Measurements from ENCODE around the gene GRIN1.

GRIN1 gene

DNA sequence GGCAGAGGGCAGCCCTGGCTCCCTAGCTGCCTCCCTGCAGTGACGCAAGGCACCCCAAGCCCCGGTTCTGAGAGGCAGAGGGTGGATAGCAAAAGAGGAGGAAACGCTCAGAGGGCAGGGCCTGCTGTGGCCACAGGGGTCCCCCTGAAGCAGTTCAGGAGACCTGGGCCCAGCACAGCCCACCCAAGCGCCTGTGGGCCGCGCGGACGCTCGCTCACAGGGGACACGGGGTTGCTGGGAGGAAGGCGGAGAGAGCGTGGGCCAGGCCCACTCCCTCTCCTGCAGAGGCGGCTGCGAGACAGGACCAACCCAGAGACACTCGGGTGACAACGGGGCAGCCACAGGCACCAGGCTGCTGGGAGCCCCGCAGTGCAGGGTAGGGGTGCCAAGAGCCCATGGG is 40.8 kb downstream of the GRIN1 start:
- no peak overlapping the region for H3K4me3 ChIP-seq (ENCODE audit: insufficient read depth, low read depth, low read length, poor library complexity, severe bottlenecking)
- no peaks in the 10 kb centered on the region for H3K9me3 ChIP-seq (ENCODE audit: control insufficient read depth, low read length)
- no peak for DNase-seq
- no peaks in the 10 kb centered on the region for H3K4me1 ChIP-seq (ENCODE audit: control insufficient read depth, insufficient read depth, low read length, poor library complexity, severe bottlenecking)
- H3K36me3 ChIP-seq (ENCODE audit: control insufficient read depth, insufficient read depth, low read length), result peaks cover 62% of the 10 kb centered on the region
- no peaks in the 10 kb centered on the region for H3K27me3 ChIP-seq (replicated peaks; ENCODE audit: control insufficient read depth, insufficient read depth, low read length, poor library complexity, severe bottlenecking)
- H3K27ac ChIP-seq (ENCODE audit: insufficient read depth, low read length, poor library complexity, severe bottlenecking), result no peak overlapping the region

DNA sequence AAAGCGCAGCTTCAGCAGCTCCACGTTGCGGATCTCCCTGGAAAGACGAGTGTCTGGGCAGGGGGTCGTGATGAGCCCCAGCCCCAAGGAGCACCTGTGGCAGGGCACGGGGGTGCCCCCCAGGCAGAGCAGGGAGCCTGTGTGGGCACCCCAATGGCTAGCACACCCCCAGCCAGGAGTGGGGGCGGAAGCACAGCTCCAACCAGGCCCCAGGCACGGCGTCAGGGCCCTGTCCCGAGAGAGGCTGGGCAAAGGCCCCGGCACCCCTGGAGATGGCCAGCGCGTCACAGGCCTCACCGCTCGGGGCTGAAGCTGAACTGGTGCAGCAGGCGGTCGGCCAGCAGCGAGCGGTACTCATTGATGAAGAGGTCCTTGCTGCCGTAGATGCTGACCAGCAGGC is 41.5 kb downstream of the GRIN1 start:
- no peak overlapping the region for H3K27ac ChIP-seq (ENCODE audit: insufficient read depth, low read length, poor library complexity, severe bottlenecking)
- H3K36me3 ChIP-seq (ENCODE audit: control insufficient read depth, insufficient read depth, low read length), result peaks cover 67% of the 10 kb centered on the region
- no peak for DNase-seq
- no peaks in the 10 kb centered on the region for H3K4me1 ChIP-seq (ENCODE audit: control insufficient read depth, insufficient read depth, low read length, poor library complexity, severe bottlenecking)
- H3K9me3 ChIP-seq (ENCODE audit: control insufficient read depth, low read length), result no peaks in the 10 kb centered on the region
- no peak overlapping the region for H3K4me3 ChIP-seq (ENCODE audit: insufficient read depth, low read depth, low read length, poor library complexity, severe bottlenecking)
- no peaks in the 10 kb centered on the region for H3K27me3 ChIP-seq (replicated peaks; ENCODE audit: control insufficient read depth, insufficient read depth, low read length, poor library complexity, severe bottlenecking)

DNA sequence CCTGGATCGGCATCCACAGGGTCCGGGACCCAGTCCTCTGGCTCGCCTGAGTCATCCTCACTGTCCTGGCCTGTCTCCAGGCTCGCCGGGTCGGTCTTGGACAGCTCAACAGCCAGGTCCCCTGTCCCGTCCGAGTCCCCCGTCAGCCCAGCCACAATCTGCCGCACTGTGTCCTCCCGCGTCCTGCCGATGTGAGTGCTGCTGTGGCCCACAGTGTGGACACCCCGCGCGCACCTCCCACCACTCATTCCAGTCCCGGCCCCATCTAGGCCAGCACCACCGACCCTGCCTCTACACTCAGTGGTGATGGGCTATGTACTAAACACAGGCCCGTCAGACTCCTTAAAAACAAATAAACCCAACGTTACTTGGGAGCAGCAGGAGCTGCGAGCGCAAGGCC is 42.7 kb downstream of the GRIN1 start:
- peaks cover 75% of the 10 kb centered on the region for H3K36me3 ChIP-seq (ENCODE audit: control insufficient read depth, insufficient read depth, low read length)
- DNase-seq, result no peak
- H3K4me3 ChIP-seq (ENCODE audit: insufficient read depth, low read depth, low read length, poor library complexity, severe bottlenecking), result no peak overlapping the region
- no peaks in the 10 kb centered on the region for H3K27me3 ChIP-seq (replicated peaks; ENCODE audit: control insufficient read depth, insufficient read depth, low read length, poor library complexity, severe bottlenecking)
- H3K4me1 ChIP-seq (ENCODE audit: control insufficient read depth, insufficient read depth, low read length, poor library complexity, severe bottlenecking), result peaks cover 10% of the 10 kb centered on the region
- no peaks in the 10 kb centered on the region for H3K9me3 ChIP-seq (ENCODE audit: control insufficient read depth, low read length)
- no peak overlapping the region for H3K27ac ChIP-seq (ENCODE audit: insufficient read depth, low read length, poor library complexity, severe bottlenecking)

DNA sequence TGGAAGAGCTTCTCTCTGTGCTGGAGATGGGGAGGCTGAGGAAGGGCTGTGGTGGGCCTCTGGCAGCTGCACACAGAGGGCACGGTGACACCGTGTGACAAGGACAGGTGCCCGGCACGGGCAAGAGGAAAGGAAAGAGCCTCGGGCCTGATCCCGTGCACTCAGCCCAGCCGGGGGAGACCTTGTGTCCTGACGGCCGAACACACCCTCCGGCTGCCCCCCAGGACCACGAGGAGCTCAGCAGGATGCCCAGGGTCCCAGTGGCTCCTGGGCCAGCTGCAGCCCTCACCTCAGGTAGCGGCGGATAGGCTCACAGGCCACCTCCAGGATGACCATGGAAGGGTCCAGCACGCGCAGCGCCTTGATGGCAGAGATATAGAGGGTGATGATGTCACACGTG is 43.9 kb downstream of the GRIN1 start:
- Histone ChIP-seq H3K9me3 (ENCODE audit: control insufficient read depth, low read length) (no peaks in the 10 kb centered on the region), H3K36me3 (ENCODE audit: control insufficient read depth, insufficient read depth, low read length) (peaks cover 75% of the 10 kb centered on the region), H3K27me3 (replicated peaks; ENCODE audit: control insufficient read depth, insufficient read depth, low read length, poor library complexity, severe bottlenecking) (no peaks in the 10 kb centered on the region), H3K4me3 (ENCODE audit: insufficient read depth, low read depth, low read length, poor library complexity, severe bottlenecking) (no peak overlapping the region), H3K4me1 (ENCODE audit: control insufficient read depth, insufficient read depth, low read length, poor library complexity, severe bottlenecking) (peaks cover 21% of the 10 kb centered on the region), H3K27ac (ENCODE audit: insufficient read depth, low read length, poor library complexity, severe bottlenecking) (no peak overlapping the region)
- DNase-seq, result no peak

DNA sequence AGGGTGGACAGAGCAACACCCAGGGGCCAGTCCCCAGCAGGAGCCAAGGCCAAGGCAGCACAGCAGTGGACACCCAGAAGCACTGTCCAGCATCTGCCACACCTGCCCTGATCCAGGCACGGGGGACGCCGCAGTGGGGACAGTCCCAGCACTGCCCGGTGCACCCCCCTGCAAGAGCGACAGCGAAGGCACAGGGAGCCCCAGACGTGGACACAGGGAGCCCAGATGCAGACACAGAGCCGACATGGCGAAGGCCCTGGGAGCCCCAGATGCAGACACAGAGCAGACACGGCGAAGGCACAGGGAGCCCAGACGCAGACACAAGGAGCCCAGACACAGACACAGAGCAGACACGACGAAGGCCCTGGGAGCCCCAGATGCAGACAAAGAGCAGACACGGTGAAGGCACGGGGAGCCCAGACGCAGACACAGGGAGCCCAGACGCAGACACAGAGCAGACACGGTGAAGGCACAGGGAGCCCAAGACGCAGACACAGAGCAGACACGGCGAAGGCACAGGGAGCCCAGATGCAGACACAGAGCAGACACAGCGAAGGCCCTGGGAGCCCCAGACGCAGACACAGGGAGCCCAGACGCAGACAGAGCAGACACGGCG is 45.1 kb downstream of the GRIN1 start:
- no peak for DNase-seq
- H3K4me3 ChIP-seq (ENCODE audit: insufficient read depth, low read depth, low read length, poor library complexity, severe bottlenecking), result no peak overlapping the region
- H3K36me3 ChIP-seq (ENCODE audit: control insufficient read depth, insufficient read depth, low read length), result peaks cover 65% of the 10 kb centered on the region
- H3K9me3 ChIP-seq (ENCODE audit: control insufficient read depth, low read length), result no peaks in the 10 kb centered on the region
- H3K27ac ChIP-seq (ENCODE audit: insufficient read depth, low read length, poor library complexity, severe bottlenecking), result no peak overlapping the region
- no peaks in the 10 kb centered on the region for H3K27me3 ChIP-seq (replicated peaks; ENCODE audit: control insufficient read depth, insufficient read depth, low read length, poor library complexity, severe bottlenecking)
- H3K4me1 ChIP-seq (ENCODE audit: control insufficient read depth, insufficient read depth, low read length, poor library complexity, severe bottlenecking), result peaks cover 25% of the 10 kb centered on the region

DNA sequence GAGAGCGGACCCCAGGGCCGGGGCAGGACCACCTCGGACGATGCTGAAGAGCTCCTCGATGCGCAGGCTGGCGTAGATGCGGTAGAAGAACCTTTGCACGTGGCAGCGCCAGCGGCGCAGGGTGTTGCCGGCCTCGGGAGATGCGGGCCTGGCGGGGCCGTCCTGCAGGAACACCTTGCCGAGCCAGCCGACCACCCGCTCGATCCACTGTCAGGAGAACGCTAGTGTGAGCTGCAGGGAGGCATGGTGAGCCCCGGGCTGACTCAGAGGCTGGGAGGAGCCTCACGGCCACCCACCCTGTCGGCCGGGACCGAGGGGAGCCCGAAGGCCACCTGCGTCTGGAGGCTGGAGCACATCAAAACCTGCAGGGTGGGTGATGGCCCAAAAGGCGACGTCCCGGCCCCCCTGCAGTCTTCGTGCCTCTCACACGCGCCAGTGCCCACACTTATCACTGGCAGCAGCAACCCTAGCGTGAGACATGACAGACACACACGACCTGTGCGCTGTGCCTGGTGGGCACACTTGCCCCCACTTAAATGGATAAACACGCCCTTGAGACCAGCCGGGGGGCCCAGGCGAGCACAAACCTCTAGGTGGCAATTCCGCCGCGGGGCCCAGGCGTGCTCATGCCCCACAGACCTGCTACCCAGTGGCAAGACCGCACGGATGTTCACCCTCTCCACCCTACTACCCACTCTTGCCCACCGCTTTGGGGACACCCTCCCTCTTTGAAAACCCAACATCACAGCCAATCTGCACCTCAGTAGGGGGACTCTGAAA is 46.1 kb downstream of the GRIN1 start:
- H3K4me1 ChIP-seq (ENCODE audit: control insufficient read depth, insufficient read depth, low read length, poor library complexity, severe bottlenecking), result peaks cover 34% of the 10 kb centered on the region
- H3K9me3 ChIP-seq (ENCODE audit: control insufficient read depth, low read length), result no peaks in the 10 kb centered on the region
- H3K27ac ChIP-seq (ENCODE audit: insufficient read depth, low read length, poor library complexity, severe bottlenecking), result no peak overlapping the region
- H3K36me3 ChIP-seq (ENCODE audit: control insufficient read depth, insufficient read depth, low read length), result peaks cover 64% of the 10 kb centered on the region
- no peaks in the 10 kb centered on the region for H3K27me3 ChIP-seq (replicated peaks; ENCODE audit: control insufficient read depth, insufficient read depth, low read length, poor library complexity, severe bottlenecking)
- DNase-seq, result no peak
- no peak overlapping the region for H3K4me3 ChIP-seq (ENCODE audit: insufficient read depth, low read depth, low read length, poor library complexity, severe bottlenecking)

DNA sequence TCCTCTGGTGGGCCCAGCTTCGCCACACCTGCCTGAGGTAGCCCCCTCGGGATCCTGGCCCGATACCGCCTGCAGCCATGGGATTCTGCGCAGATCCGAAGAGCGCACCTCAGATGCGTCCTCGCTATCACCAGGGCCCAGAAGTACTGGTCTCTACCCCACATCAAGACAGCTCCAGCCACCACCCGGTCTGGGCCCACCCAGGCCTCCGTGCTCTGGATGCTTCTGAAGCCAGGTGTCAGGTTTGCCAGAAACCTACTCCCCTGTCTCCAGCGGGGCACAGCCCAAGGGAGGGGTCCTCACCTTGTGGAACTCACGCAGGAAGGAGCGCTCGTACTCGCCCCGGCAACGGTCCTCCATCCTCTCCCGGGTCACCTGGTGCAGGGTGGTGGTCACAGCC is 47.0 kb downstream of the GRIN1 start:
- no peaks in the 10 kb centered on the region for H3K27me3 ChIP-seq (replicated peaks; ENCODE audit: control insufficient read depth, insufficient read depth, low read length, poor library complexity, severe bottlenecking)
- H3K27ac ChIP-seq (ENCODE audit: insufficient read depth, low read length, poor library complexity, severe bottlenecking), result no peak overlapping the region
- H3K4me3 ChIP-seq (ENCODE audit: insufficient read depth, low read depth, low read length, poor library complexity, severe bottlenecking), result no peak overlapping the region
- H3K36me3 ChIP-seq (ENCODE audit: control insufficient read depth, insufficient read depth, low read length), result peaks cover 60% of the 10 kb centered on the region
- H3K9me3 ChIP-seq (ENCODE audit: control insufficient read depth, low read length), result no peaks in the 10 kb centered on the region
- DNase-seq, result no peak
- peaks cover 37% of the 10 kb centered on the region for H3K4me1 ChIP-seq (ENCODE audit: control insufficient read depth, insufficient read depth, low read length, poor library complexity, severe bottlenecking)

DNA sequence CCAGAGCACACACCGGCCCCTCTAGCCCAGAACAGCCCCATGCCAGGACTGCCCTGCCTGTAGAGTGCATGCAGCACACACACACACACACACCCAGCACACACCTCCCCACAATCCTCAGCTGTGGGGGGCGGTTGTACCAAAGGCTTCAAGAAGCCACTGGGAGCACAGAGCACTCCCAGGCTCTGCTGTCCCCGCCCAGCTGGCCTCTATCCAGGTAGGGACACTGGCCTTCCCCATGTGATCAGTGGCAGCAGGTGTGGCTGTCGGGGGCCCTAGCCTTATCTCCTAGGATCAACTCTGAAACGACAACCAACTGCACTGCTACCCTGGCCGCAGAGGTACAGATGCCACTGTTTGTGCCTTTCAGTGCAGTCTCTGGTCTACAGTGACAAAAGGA is 47.4 kb downstream of the GRIN1 start:
- H3K9me3 ChIP-seq (ENCODE audit: control insufficient read depth, low read length), result no peaks in the 10 kb centered on the region
- no peak for DNase-seq
- no peak overlapping the region for H3K27ac ChIP-seq (ENCODE audit: insufficient read depth, low read length, poor library complexity, severe bottlenecking)
- no peaks in the 10 kb centered on the region for H3K27me3 ChIP-seq (replicated peaks; ENCODE audit: control insufficient read depth, insufficient read depth, low read length, poor library complexity, severe bottlenecking)
- no peak overlapping the region for H3K4me3 ChIP-seq (ENCODE audit: insufficient read depth, low read depth, low read length, poor library complexity, severe bottlenecking)
- peaks cover 37% of the 10 kb centered on the region for H3K4me1 ChIP-seq (ENCODE audit: control insufficient read depth, insufficient read depth, low read length, poor library complexity, severe bottlenecking)
- H3K36me3 ChIP-seq (ENCODE audit: control insufficient read depth, insufficient read depth, low read length), result peaks cover 55% of the 10 kb centered on the region

DNA sequence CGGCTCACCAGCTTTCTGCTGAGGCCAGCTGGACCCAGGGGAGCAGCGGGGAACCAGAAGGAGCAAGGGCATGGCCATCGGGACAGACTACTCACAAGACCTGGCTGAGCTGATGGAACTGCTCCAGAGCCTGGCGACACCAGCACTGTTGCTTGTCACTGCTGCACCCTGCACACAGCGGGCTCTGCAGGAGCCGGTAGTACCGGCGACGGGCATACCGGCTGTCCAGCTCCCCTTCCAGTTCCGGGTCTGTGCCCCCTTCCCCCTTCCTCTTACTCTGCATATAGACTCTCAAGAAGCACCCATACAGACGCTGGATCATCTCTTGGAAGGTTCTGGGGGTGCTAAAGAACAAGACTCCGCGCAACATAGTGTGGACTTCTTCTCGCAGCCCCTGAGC is 48.4 kb downstream of the GRIN1 start:
- no peak overlapping the region for H3K27ac ChIP-seq (ENCODE audit: insufficient read depth, low read length, poor library complexity, severe bottlenecking)
- no peak for DNase-seq

DNA sequence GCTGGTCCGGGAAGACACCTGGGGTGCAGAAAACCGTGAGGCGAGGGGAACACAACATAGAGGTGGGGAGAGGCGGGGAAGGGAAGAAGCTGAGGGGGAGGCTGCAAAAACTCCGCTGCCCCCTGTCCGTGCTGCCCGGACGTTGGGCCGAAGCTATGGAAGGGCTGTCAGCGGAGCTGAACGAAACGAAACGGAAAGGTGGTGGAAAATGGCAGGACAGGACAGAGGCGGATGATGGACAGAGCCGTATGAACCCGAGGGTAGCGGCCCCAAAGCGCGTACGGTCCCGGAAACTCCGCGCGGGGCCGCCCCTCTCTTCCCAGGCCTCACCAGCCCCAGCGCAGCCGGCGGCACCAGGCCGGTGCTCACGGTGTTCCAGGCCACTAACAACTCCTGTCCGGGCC is 49.1 kb downstream of the GRIN1 start:
- Histone ChIP-seq H3K36me3 (ENCODE audit: control insufficient read depth, insufficient read depth, low read length) (peaks cover 42% of the 10 kb centered on the region), H3K27me3 (replicated peaks; ENCODE audit: control insufficient read depth, insufficient read depth, low read length, poor library complexity, severe bottlenecking) (no peaks in the 10 kb centered on the region), H3K9me3 (ENCODE audit: control insufficient read depth, low read length) (no peaks in the 10 kb centered on the region), H3K27ac (ENCODE audit: insufficient read depth, low read length, poor library complexity, severe bottlenecking) (peak overlapping the region; percentile 96), H3K4me3 (ENCODE audit: insufficient read depth, low read depth, low read length, poor library complexity, severe bottlenecking) (peak overlapping the region; percentile 88), H3K4me1 (ENCODE audit: control insufficient read depth, insufficient read depth, low read length, poor library complexity, severe bottlenecking) (peaks cover 37% of the 10 kb centered on the region)
- DNase-seq, result peak in 1 of 3 donors; percentile 2

More for the DNA sequence above, 48.4 kb downstream of the GRIN1 start:
- Histone ChIP-seq H3K27me3 (replicated peaks; ENCODE audit: control insufficient read depth, insufficient read depth, low read length, poor library complexity, severe bottlenecking) (no peaks in the 10 kb centered on the region), H3K4me3 (ENCODE audit: insufficient read depth, low read depth, low read length, poor library complexity, severe bottlenecking) (peak overlapping the region; percentile 88), H3K9me3 (ENCODE audit: control insufficient read depth, low read length) (no peaks in the 10 kb centered on the region), H3K4me1 (ENCODE audit: control insufficient read depth, insufficient read depth, low read length, poor library complexity, severe bottlenecking) (peaks cover 37% of the 10 kb centered on the region), H3K36me3 (ENCODE audit: control insufficient read depth, insufficient read depth, low read length) (peaks cover 49% of the 10 kb centered on the region)

Data from effector memory CD4-positive, alpha-beta T cell (primary cell).